GM19099 (cell line): ENCODE data around the gene HNRNPA3.

ENCODE experiments used
- POLR2A ChIP-seq: IDR thresholded peaks from 3 replicates; pipeline ENCODE4 v1.6.1; 2011; ENCODE audit warnings: low read depth; ENCODE audit not compliant: insufficient read length; ENCODE audit errors: extremely low read depth

HNRNPA3 gene

DNA sequence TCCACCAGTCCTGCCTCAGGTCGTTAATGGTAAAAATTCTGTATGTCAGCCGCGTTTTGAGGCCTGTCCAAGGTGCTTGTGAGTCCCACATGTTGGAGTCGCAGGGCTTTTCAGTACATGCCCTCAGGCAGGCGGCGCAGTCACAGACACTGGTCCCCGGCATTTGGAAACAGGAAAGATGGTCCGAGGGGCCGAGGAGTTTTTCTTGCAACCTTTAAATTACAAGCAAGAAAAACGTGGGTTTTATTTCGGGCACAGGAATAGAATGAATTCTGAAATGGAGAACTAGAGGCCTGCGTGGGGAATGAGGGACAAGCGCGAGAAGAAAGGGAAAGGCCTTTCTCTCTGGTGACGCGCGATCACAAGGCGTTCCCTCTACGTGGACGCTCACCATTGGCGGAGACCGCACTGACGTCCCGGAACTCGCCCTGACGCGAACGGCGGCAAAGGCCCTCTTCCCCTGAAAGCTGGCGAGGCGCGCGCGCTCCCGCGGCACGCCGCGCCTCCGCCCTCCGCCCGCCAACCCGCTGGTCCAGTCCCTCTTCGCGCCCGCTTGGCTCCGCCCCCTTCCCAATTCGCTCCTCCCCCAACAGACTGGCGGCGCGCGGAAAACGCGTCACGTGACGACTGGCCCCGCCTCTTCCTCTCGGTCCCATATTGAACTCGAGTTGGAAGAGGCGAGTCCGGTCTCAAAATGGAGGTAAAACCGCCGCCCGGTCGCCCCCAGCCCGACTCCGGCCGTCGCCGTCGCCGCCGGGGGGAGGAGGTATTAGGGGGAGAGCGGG is at the start of gene HNRNPA3:
HNRNPA3 (plus strand) TSS at position 689 of the 785 bp plus-strand sequence; CDS start at position 695, 6 bp downstream.
- TF ChIP-seq POLR2A, result peak; percentile 78

- no peak for TF ChIP-seq POLR2A
Observed at GRCh38 chr2:177164131-177164530, 48.5 kb upstream of the HNRNPA3 start.

DNA sequence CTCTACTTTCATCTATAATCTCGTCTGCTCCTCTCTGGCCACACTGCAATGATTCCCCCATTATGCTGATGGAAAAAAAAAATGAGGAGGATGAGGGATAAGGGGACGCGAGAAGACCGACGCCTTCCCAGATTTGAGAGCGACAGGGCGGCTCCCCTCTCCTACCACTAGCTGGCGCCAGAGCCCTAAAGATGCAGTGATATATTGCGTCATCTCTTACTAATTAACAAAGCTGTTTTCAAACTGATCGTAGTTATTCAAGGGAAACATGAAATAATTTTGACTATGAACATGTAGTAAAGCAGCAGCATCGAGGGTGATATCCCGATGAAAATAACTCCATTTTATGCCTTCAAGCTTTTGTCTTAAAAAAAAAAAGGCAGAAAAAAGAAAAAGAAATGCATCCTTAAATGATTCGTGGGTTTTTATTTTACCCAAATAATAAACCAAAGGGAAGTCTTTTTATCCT is 48.0 kb upstream of the HNRNPA3 start:
- peak; percentile 38 for TF ChIP-seq POLR2A

DNA sequence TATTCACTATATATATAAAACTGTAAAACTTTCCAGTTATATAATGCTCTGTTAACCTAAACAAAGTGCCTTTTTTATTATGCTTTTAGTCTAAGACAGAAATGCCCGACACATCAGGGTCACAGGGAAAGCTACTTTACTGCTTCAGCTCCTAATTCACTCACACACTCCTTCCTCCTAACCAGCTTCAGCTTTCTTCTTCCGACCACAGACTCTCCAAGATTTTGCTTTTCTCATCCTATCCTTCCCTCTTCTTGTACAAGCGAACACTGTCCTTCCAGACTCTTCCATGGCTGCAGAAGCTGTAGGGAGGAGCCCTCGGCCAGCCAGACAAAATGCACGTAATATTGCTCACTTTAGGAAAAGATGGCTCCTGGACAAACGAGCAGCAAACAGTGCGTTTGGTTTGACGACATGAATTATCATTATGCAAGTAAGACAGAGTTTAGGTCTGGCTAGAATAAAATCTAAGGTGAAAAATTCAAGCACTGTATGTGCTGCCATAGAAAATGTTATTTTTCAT is 47.5 kb upstream of the HNRNPA3 start:
- no peak for TF ChIP-seq POLR2A

DNA sequence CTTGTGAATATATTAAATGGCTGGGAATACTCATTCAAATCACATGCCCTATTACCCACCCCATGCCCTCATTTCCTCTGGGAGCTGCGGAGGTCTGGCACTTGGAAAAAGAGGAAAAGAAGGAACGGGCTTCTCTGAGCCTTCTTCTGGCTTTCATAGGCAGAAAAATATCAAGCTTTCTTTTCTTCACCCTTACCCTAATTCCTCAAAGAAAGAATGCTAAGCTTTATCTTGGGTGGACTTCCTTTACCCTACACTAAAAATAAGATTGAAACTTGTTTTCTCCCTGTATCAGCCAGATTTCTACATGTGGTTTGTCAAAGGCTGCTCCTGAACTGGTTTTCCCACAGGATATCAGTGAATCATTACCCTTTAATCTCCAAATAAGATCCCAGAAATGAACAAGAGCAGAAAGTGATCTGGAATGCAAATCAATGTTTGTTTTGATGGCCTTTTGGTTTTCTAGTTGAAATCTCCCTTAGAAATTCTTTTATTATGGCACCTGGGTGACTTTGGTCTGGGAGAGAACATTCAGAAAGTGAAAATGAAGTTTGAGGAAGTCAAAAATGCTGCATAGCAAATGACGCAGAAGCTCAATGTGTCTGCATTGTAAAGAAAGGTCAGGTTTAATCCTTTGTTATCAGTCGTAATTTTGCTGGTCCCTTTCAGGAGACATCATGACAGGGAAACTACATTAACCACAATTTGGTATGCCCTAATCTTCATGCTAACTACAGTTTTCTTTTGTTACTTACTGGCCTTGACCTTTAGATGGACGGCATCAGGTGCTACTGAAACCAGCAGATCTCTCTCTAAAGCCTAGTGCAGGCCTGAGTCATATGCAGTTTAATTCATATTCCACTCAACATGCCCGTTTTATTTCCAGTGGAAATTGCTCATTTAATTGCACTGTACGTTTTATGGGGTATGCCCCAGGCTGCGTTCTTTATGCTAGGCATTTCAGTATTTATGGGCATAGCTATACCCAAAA is 46.6 kb upstream of the HNRNPA3 start:
- TF ChIP-seq POLR2A, result peak; percentile 41

DNA sequence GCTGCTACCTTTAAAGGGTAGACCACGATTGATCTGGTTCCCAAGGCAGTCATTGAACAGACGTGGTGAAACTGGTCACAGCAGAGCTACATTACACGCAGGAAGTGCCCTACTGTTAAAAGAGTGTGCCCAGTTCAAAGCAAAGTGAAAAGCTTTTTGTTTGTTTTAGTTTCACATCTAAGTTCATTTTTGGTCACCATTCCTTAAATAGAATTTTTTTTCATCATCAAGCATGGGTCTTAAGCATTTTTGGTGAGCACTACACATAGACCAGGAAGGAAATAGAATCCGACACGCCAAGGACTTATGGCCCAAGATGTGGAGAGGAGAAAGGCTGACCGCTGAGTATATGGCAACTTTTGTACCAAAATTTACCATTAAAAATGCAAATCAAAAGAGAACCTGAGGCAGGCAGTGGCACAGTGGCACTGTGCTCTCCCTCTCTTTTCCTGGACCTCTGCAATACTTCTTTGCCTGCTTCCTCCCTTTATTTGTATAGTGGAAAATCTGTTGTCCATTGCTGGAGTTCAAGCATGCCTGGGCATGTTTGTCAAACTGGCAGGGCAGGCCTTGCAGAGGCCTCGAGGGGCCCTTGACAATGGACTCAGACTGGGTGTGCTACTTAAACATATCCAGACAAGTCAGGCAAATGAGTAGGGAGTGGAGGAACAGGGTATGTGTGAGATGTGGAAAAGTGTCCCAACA is 42.6 kb upstream of the HNRNPA3 start:
- TF ChIP-seq POLR2A, result no peak

GRCh38 chr2:177171418-177171865 is 41.2 kb upstream of the HNRNPA3 start:
- no peak for TF ChIP-seq POLR2A

- no peak for TF ChIP-seq POLR2A
Observed at GRCh38 chr2:177172034-177172880, 40.3 kb upstream of the HNRNPA3 start.

DNA sequence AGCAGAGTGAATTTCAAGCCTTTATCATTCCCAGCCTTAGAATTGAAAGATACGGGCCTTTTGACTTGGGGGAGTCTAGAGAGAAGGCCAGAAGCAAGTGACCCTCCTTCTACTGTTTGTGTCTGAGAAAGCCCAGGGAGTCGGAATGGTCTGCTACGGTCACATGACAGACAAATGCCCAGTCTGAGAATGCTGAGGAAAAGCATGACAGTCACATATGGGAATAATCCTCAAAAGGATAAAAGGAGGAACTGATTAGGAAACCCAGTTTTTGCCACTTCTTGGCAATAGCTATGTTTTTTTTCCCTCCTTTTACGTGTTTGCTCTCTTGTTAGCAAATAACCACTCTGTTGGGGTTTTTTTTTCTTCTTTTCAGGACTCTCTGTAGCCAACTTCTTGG is 38.1 kb upstream of the HNRNPA3 start:
- no peak for TF ChIP-seq POLR2A

- TF ChIP-seq POLR2A, result no peak
Observed at GRCh38 chr2:177175917-177176668, 36.5 kb upstream of the HNRNPA3 start.

GRCh38 chr2:177178797-177179196 is 33.8 kb upstream of the HNRNPA3 start:
- no peak for TF ChIP-seq POLR2A

- no peak for TF ChIP-seq POLR2A
Observed at GRCh38 chr2:177179227-177179626, 33.4 kb upstream of the HNRNPA3 start.
